K562 (cell line): Measurements from ENCODE around the gene ALDOC. TPM values are rescaled to one million over a fixed set of nuclear protein-coding genes. Genes with fewer than 3 reads are reported as not detected.

Experiments
- ATAC-seq: fragments of 200-7000 bp; cut with Tn5 transposase; 3 replicates; pipeline ENCODE4 v1.9.1; 2020; ENCODE audit warnings: moderate library complexity
- BruUV-seq: library from RNA; stranded (reverse); fragments of 400-500 nt; replicated peaks from 2 replicates; lab custom pipeline; 2021; lab: Mats Ljungman, UMichigan
- CTCF ChIA-PET: fragments of 300-600 bp; formaldehyde crosslinking; extraction: SDS; loops from one replicate; lab custom pipeline; 2021; ENCODE audit warnings: low intra/inter-chr PET ratio; lab: Yijun Ruan, JAX
- POLR2A ChIA-PET: fragments of 300-600, 350-650 bp; sonication (Branson Sonifier 250); formaldehyde crosslinking; extraction: SDS; loops from one replicate; lab custom pipeline; 2021; ENCODE audit warnings: antibody characterized with exemption, inconsistent platforms; lab: Yijun Ruan, JAX
- DNase-seq, 4 experiments: peaks; one replicate each; pipeline versions ENCODE4 v3.0.0 to v3.0.0-alpha.2; 2011 to 2018; ENCODE audit warnings: low spot score in 3 of 4, mixed read lengths in 3 of 4; ENCODE audit errors: extremely low read depth in 1 of 4
- FAIRE-seq: peaks from 2 replicates; lab custom pipeline; 2011; peaks lifted over from hg19 to GRCh38; lab: Jason Lieb, UNC
- H2AFZ ChIP-seq: 2 replicates; pipeline ENCODE4 v1.6.0; 2011; ENCODE audit warnings: low read depth, low read length, control low read depth, inconsistent platforms
- H3K27ac ChIP-seq: fragments of 200-600 bp; 3 replicates; pipeline ENCODE4 v1.8.0; 2011; ENCODE audit warnings: low read depth, mild to moderate bottlenecking, control low read depth, inconsistent platforms, low read length, moderate library complexity, mixed read lengths; ENCODE audit errors: extremely low read depth
- H3K27me3 ChIP-seq, 2 experiments: fragments of 300-600 bp in 1 of 2; 2 replicates in 1 of 2; 3 replicates in 1 of 2; pipeline versions ENCODE4 v1.6.0 to v1.8.0; 2011; ENCODE audit warnings: inconsistent platforms in 2 of 2, low read length in 2 of 2, mild to moderate bottlenecking in 1 of 2, mixed read lengths in 1 of 2, moderate library complexity in 1 of 2; ENCODE audit not compliant: control insufficient read depth in 2 of 2, insufficient read depth in 2 of 2
- H3K36me3 ChIP-seq: fragments of 300-600 bp; 3 replicates; pipeline ENCODE4 v1.8.0; 2011; ENCODE audit warnings: mild to moderate bottlenecking, low read length, inconsistent platforms; ENCODE audit not compliant: control insufficient read depth, insufficient read depth
- H3K4me1 ChIP-seq, 2 experiments: fragments of 200-600 bp in 1 of 2; replicated peaks in 1 of 2; 2 replicates in 1 of 2; 3 replicates in 1 of 2; pipeline versions ENCODE4 v1.5.1 to v1.8.0; 2011; ENCODE audit warnings: inconsistent platforms in 2 of 2, low read length in 2 of 2, mild to moderate bottlenecking in 1 of 2, mixed read lengths in 1 of 2, moderate library complexity in 1 of 2; ENCODE audit not compliant: control insufficient read depth in 2 of 2, insufficient read depth in 2 of 2
- H3K4me2 ChIP-seq: 2 replicates; pipeline ENCODE4 v1.6.1; 2011; ENCODE audit warnings: low read length, control low read depth, inconsistent platforms, mixed read lengths; ENCODE audit not compliant: insufficient read depth
- H3K4me3 ChIP-seq: fragments of 200-600 bp; sonication (generic), shearing (Covaris generic); 2 replicates; pipeline ENCODE4 v1.5.1; 2016; ENCODE audit warnings: control low read depth, inconsistent platforms
- H3K79me2 ChIP-seq: fragments of 200-600 bp; 3 replicates; pipeline ENCODE4 v1.8.0; 2011; ENCODE audit warnings: low read length, inconsistent platforms; ENCODE audit not compliant: control insufficient read depth, insufficient read depth
- H3K9ac ChIP-seq, 2 experiments: 2 replicates each; pipeline versions ENCODE4 v1.6.0 to v1.6.1; 2011; ENCODE audit warnings: low read depth in 2 of 2, low read length in 2 of 2, control low read depth in 1 of 2, inconsistent platforms in 1 of 2, mild to moderate bottlenecking in 1 of 2, mixed read lengths in 1 of 2; ENCODE audit not compliant: insufficient read depth in 1 of 2
- H3K9me1 ChIP-seq: one replicate; pipeline ENCODE4 v1.6.0; 2011; ENCODE audit warnings: inconsistent platforms, mild to moderate bottlenecking, low read length, moderate library complexity; ENCODE audit not compliant: control insufficient read depth, insufficient read depth
- H3K9me3 ChIP-seq: replicated peaks from 2 replicates; pipeline ENCODE4 v1.5.1; 2011; ENCODE audit warnings: low read depth, low read length, inconsistent platforms; ENCODE audit not compliant: control insufficient read depth, insufficient read depth
- H4K20me1 ChIP-seq: replicated peaks from 2 replicates; pipeline ENCODE4 v1.6.1; 2011; ENCODE audit warnings: low read length, inconsistent platforms, mixed read lengths; ENCODE audit not compliant: control insufficient read depth, insufficient read depth
- CC2D1A ChIP-seq: fragments of 450-650 bp; IDR thresholded peaks from 2 replicates; pipeline ENCODE4 v1.6.1; 2017; ENCODE audit warnings: mild to moderate bottlenecking
- DEAF1 ChIP-seq: fragments of 450-650 bp; formaldehyde crosslinking; IDR thresholded peaks from 2 replicates; pipeline ENCODE4 v1.4.0; 2020; ENCODE audit warnings: mild to moderate bottlenecking, moderate library complexity
- ELK3 ChIP-seq: fragments of 450-650 bp; formaldehyde crosslinking; IDR thresholded peaks from 2 replicates; pipeline ENCODE4 v1.4.0; 2020; ENCODE audit warnings: mild to moderate bottlenecking
- HCFC1 ChIP-seq: IDR thresholded peaks from 2 replicates; pipeline ENCODE4 v1.6.1; 2012; ENCODE audit warnings: low read depth, low read length, improper control_type of control experiment
- MCM2 ChIP-seq: fragments of 450-650 bp; IDR thresholded peaks from 2 replicates; pipeline ENCODE4 v1.6.1; 2017; ENCODE audit warnings: low read depth, mild to moderate bottlenecking
- MTF1 ChIP-seq: fragments of 250-450 bp; sonication (Bioruptor Pico); IDR thresholded peaks from 2 replicates; pipeline ENCODE4 v1.9.0; 2021; ENCODE audit warnings: moderate library complexity, mild to moderate bottlenecking, inconsistent platforms, borderline replicate concordance
- SIN3B ChIP-seq: fragments of 450-650 bp; IDR thresholded peaks from 2 replicates; pipeline ENCODE4 v1.6.1; 2017; ENCODE audit warnings: low read depth, mild to moderate bottlenecking, moderate library complexity
- ZBTB1 ChIP-seq: sonication (generic); formaldehyde crosslinking; IDR thresholded peaks from 2 replicates; pipeline ENCODE4 v1.8.1; 2023; ENCODE audit warnings: missing genetic modification reagents, low read depth, mild to moderate bottlenecking, borderline replicate concordance
- ZBTB2 ChIP-seq: fragments of 450-650 bp; IDR thresholded peaks from 2 replicates; pipeline ENCODE4 v1.6.1; 2016; ENCODE audit warnings: antibody characterized with exemption
- ZNF121 ChIP-seq: sonication (generic); formaldehyde crosslinking; conservative IDR thresholded peaks from 2 replicates; pipeline ENCODE4 v1.8.0; 2022; ENCODE audit warnings: missing genetic modification reagents
- ZNF140 ChIP-seq: fragments of 250-450 bp; sonication (Bioruptor Pico); IDR thresholded peaks from 2 replicates; pipeline ENCODE4 v1.8.0; 2021; ENCODE audit warnings: moderate library complexity, mild to moderate bottlenecking, inconsistent platforms
- ZNF717 ChIP-seq: fragments of 250-450 bp; sonication (Bioruptor Pico); IDR thresholded peaks from 2 replicates; pipeline ENCODE4 v1.5.0; 2021
- WGBS: fragments of 100-300 bp; shearing (Covaris generic); methylation state at CpG from one replicate; pipeline ENCODE4 v1.1.6; 2016; ENCODE audit warnings: low coverage, mixed read lengths; ENCODE audit not compliant: insufficient coverage; ENCODE audit errors: missing lambda C conversion rate; 5-methylcytosine and 5-hydroxymethylcytosine counted together
- in situ Hi-C: fragments of 300-500 bp; cut with MboI; formaldehyde crosslinking; loops from 4 replicates; pipeline ENCODE4 v1.15.0; 2018; ENCODE audit warnings: inconsistent platforms, mixed read lengths
- intact Hi-C: fragments of 100-400 bp; cut with micrococcal nuclease; formaldehyde crosslinking; loops from 2 replicates; pipeline ENCODE4 v1.14.2; 2022
- polyA plus RNA-seq, 8 experiments: library from polyadenylated mRNA; depleted of rRNA in 4 of 8; stranded (reverse) in 5 of 8; unstranded in 3 of 8; fragments of >200 nt; fragmentation: Nextera tagmentation in 2 of 8; fragmentation: Illumina TruSeq in 1 of 8; extraction: Ambion mirVana in 2 of 8; extraction: Trizol in 1 of 8; gene quantifications; 2 replicates each; pipeline versions ENCODE4 v1.2.1 to v1.2.3, GENCODE V29; 2011 to 2014; ENCODE audit warnings: inconsistent platforms in 1 of 8, missing spikeins in 1 of 8
- total RNA-seq, 7 experiments: library from RNA; depleted of rRNA in 6 of 7; stranded (reverse); fragments of >200 nt in 6 of 7; fragmentation: Illumina TruSeq in 2 of 7; extraction: Trizol in 2 of 7; gene quantifications; 2 replicates each; pipeline versions ENCODE4 v1.2.1 to v1.2.3, GENCODE V29; 2011 to 2021; ENCODE audit warnings: low replicate concordance in 1 of 7
- TF ChIP-seq, protein P1 (sequence below), 2 experiments: fragments of 450-650 bp; conservative IDR thresholded peaks; 2 replicates each; pipeline ENCODE4 v1.6.1; 2017; ENCODE audit warnings: mild to moderate bottlenecking in 2 of 2, moderate library complexity in 2 of 2

ALDOC gene
- total and polyA plus RNA-seq, 9 of the 15 experiments (the other 6 are each of a cell fraction or from before 2014, with no cell fraction given): 43.2 to 263 (median 99.2) TPM

DNA sequence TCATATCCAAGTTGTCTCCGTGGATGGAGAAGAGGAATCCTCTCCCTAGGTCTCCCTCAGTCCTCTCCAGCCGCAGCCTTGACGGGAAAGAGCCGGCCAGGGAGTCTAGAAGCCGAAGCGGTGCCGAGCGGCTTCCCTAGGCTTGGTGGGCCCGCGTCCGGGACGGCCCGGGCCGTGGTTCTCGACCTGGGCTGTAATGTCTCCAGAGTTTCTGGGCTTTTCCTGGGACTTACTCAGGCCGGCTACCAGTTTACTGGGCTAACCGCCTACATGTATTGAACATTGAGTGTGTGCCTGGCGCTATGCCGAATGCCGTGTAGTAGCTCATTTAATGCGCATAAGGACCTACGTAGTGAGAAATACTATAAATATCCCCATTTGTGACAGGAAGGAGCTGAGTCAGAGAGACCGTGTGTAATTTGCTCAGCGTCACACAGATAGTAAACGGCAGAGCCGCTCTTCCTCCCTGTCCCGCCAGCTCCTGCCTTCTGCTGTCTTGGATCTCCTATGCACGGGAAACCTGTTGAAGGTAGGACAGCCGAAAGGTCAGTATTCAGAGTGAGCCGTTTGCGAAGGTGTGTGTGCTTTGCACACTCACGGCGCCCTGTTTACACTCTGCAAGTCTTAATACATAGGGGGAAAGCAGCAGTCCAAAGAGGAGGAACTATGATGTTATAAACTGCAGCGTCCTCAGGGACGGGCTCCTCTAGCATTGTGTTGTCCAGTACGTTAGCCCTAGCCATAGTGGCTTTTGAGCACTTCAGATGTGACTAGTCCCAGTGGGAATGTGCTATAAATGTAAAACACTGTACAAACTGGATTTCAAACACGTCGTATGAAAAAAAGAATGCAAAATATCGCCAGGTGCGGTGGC lies 22.9 kb upstream of the ALDOC start:
- Histone ChIP-seq H3K36me3 (peaks cover 28% of the 10 kb centered on the region), H3K4me1 (peaks cover 8 to 16% of the 10 kb centered on the region in 2 experiments; a peak in 4 of 5 replicates), H3K4me2 (peak overlapping the region; percentile 90), H3K9me1 (no peaks in the 10 kb centered on the region), H3K9ac (peak overlapping the region; percentile 97 to 98), H3K27ac (peak overlapping the region; percentile 88), H3K79me2 (peaks cover 22% of the 10 kb centered on the region), H3K27me3 (no peaks in the 10 kb centered on the region), H3K9me3 (no peaks in the 10 kb centered on the region), H2AFZ (peak overlapping the region; percentile 92), H3K4me3 (peak overlapping the region; percentile 81), H4K20me1 (no peaks in the 10 kb centered on the region)
- 4% methylated on average over 40 of the region's 40 CpGs for WGBS
- peak; percentile 45 to 87 (median 61) for DNase-seq
- in situ Hi-C loops: no loop called here
- CTCF ChIA-PET: no interaction called here
- BruUV-seq: TSS peak; percentile 88
- intact Hi-C loops: loop anchor here (2.0 to 10.0 kb wide), 4 partner anchors 29 to 328 kb away; partner anchors contain the start of genes DHRS13, NEK8, PIGS and TLCD1
- POLR2A ChIA-PET: interaction anchor here (0.6 to 15.9 kb wide), 15 partner anchors 11 to 587 kb away, joined by 3 to 274 read pairs (median 4); partner anchors contain the start of genes ALDOC, BLTP2, PIGS and RPL23A
- peak; percentile 77 for ATAC-seq
- FAIRE-seq: peak; percentile 89
- no peak for TF ChIP-seq ZNF121 (CRISPR knock-in tag)
- TF ChIP-seq, protein P1, sequence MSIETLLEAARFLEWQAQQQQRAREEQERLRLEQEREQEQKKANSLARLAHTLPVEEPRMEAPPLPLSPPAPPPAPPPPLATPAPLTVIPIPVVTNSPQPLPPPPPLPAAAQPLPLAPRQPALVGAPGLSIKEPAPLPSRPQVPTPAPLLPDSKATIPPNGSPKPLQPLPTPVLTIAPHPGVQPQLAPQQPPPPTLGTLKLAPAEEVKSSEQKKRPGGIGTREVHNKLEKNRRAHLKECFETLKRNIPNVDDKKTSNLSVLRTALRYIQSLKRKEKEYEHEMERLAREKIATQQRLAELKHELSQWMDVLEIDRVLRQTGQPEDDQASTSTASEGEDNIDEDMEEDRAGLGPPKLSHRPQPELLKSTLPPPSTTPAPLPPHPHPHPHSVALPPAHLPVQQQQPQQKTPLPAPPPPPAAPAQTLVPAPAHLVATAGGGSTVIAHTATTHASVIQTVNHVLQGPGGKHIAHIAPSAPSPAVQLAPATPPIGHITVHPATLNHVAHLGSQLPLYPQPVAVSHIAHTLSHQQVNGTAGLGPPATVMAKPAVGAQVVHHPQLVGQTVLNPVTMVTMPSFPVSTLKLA (conservative IDR thresholded peaks at IDR 0.05): no peak
- no peak for TF ChIP-seq SIN3B
- no peak for TF ChIP-seq CC2D1A
- no peak for TF ChIP-seq ELK3 (CRISPR knock-in tag)
- no peak for TF ChIP-seq ZBTB2
- TF ChIP-seq ZNF140 (CRISPR knock-in tag): no peak
- TF ChIP-seq DEAF1 (CRISPR knock-in tag): no peak
- no peak for TF ChIP-seq ZBTB1 (CRISPR knock-in tag)
- no peak for TF ChIP-seq HCFC1
- no peak for TF ChIP-seq ZNF717 (CRISPR knock-in tag)
- no peak for TF ChIP-seq MCM2
- TF ChIP-seq MTF1 (CRISPR knock-in tag): no peak
